Panc1 (cell line): ENCODE data around the gene MAP6.

Experiments used
- POLR2AphosphoS5 ChIP-seq: IDR thresholded peaks from 2 replicates; pipeline ENCODE4 v1.6.1; 2012; ENCODE audit warnings: mild to moderate bottlenecking, low read depth, low read length, moderate library complexity
- REST ChIP-seq, 2 experiments: IDR thresholded peaks; 2 replicates each; pipeline ENCODE4 v1.6.1; 2011 to 2012; ENCODE audit warnings: low read depth in 2 of 2, control low read depth in 1 of 2, low read length in 1 of 2, mild to moderate bottlenecking in 1 of 2, moderate library complexity in 1 of 2; ENCODE audit not compliant: insufficient read depth in 1 of 2
- SIN3A ChIP-seq: IDR thresholded peaks from 2 replicates; pipeline ENCODE4 v1.6.1; 2012; ENCODE audit warnings: low read depth, mild to moderate bottlenecking, low read length, moderate library complexity, borderline replicate concordance; ENCODE audit not compliant: insufficient read depth
- TF ChIP-seq, protein P1 (sequence below): fragments of 450-650 bp; IDR thresholded peaks from 2 replicates; pipeline ENCODE4 v1.5.1; 2017; ENCODE audit warnings: mild to moderate bottlenecking

- TF ChIP-seq, protein P1, sequence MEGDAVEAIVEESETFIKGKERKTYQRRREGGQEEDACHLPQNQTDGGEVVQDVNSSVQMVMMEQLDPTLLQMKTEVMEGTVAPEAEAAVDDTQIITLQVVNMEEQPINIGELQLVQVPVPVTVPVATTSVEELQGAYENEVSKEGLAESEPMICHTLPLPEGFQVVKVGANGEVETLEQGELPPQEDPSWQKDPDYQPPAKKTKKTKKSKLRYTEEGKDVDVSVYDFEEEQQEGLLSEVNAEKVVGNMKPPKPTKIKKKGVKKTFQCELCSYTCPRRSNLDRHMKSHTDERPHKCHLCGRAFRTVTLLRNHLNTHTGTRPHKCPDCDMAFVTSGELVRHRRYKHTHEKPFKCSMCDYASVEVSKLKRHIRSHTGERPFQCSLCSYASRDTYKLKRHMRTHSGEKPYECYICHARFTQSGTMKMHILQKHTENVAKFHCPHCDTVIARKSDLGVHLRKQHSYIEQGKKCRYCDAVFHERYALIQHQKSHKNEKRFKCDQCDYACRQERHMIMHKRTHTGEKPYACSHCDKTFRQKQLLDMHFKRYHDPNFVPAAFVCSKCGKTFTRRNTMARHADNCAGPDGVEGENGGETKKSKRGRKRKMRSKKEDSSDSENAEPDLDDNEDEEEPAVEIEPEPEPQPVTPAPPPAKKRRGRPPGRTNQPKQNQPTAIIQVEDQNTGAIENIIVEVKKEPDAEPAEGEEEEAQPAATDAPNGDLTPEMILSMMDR, result no peak
- TF ChIP-seq POLR2AphosphoS5 (no peak), REST (IDR thresholded peaks at IDR 0.05; ENCODE audit: insufficient read depth in 1 of 2, low read depth in 2 of 2, low read length in 1 of 2) (no peak), SIN3A (no peak)
Observed at GRCh38 chr11:75561426-75562047, 107.3 kb downstream of the MAP6 start.
